SU-DHL-6 (cell line): Measurements from ENCODE around the gene CTNNA2.

ENCODE experiments used
- H2AFZ ChIP-seq: fragments of 200-600 bp; sonication (generic); 2 replicates; pipeline ENCODE4 v1.6.1; 2014; ENCODE audit warnings: low read depth, mild to moderate bottlenecking, moderate library complexity, mixed read lengths, antibody characterized with exemption, low read length; ENCODE audit not compliant: severe bottlenecking
- H3F3A ChIP-seq: fragments of 200-600 bp; shearing (Covaris generic); 2 replicates; pipeline ENCODE4 v1.6.0; 2016; ENCODE audit warnings: antibody characterized with exemption, mild to moderate bottlenecking; ENCODE audit not compliant: insufficient read depth
- H3K27ac ChIP-seq: fragments of 200-600 bp; sonication (generic); 2 replicates; pipeline ENCODE4 v1.5.1; 2016; ENCODE audit warnings: low read depth, mild to moderate bottlenecking, low read length, moderate library complexity, mixed read lengths
- H3K27me3 ChIP-seq: fragments of 200-600 bp; sonication (generic), shearing (Covaris generic); 2 replicates; pipeline ENCODE4 v1.6.0; 2014; ENCODE audit warnings: mild to moderate bottlenecking, low read length
- H3K36me3 ChIP-seq: fragments of 200-600 bp; sonication (generic); 2 replicates; pipeline ENCODE4 v1.6.1; 2014; ENCODE audit warnings: mild to moderate bottlenecking, low read length, mixed read lengths
- H3K4me2 ChIP-seq: fragments of 300-600, 200-600 bp; shearing (Covaris generic), sonication (generic); 2 replicates; pipeline ENCODE4 v1.6.0; 2014; ENCODE audit warnings: low read length, low read depth, mild to moderate bottlenecking; ENCODE audit not compliant: poor library complexity, severe bottlenecking
- H3K4me3 ChIP-seq: fragments of 200-600 bp; sonication (generic); 2 replicates; pipeline ENCODE4 v1.5.1; 2014; ENCODE audit warnings: antibody characterized with exemption, low read length, mild to moderate bottlenecking, mixed read lengths; ENCODE audit not compliant: insufficient read depth, poor library complexity, severe bottlenecking
- H3K79me2 ChIP-seq: fragments of 200-600 bp; sonication (generic); 2 replicates; pipeline ENCODE4 v1.6.1; 2014; ENCODE audit warnings: mild to moderate bottlenecking, low read length, moderate library complexity; ENCODE audit not compliant: insufficient read depth
- H3K9ac ChIP-seq: fragments of 200-600 bp; sonication (generic); 2 replicates; pipeline ENCODE4 v1.7.0; 2014; ENCODE audit warnings: mild to moderate bottlenecking, low read length
- H3K9me2 ChIP-seq: fragments of 200-600 bp; sonication (generic); replicated peaks from 2 replicates; pipeline ENCODE4 v1.6.1; 2014; ENCODE audit warnings: low read length; ENCODE audit not compliant: insufficient read depth
- H3K9me3 ChIP-seq: fragments of 200-600 bp; sonication (generic); 2 replicates; pipeline ENCODE4 v1.6.1; 2014; ENCODE audit warnings: low read length, mixed read lengths; ENCODE audit not compliant: insufficient read depth
- H4K20me1 ChIP-seq: fragments of 200-600 bp; sonication (generic); 2 replicates; pipeline ENCODE4 v1.6.1; 2014; ENCODE audit warnings: low read depth, mild to moderate bottlenecking, antibody characterized with exemption, low read length, moderate library complexity, mixed read lengths
- CTCF ChIP-seq: fragments of 200-600 bp; sonication (generic); IDR thresholded peaks from one replicate; pipeline ENCODE4 v1.5.1; 2017; ENCODE audit warnings: antibody characterized with exemption, mild to moderate bottlenecking, low read length, moderate library complexity; ENCODE audit not compliant: insufficient read depth, poor library complexity, severe bottlenecking
- EZH2phosphoT487 ChIP-seq: fragments of 200-600 bp; sonication (generic), shearing (Covaris generic); conservative IDR thresholded peaks from 2 replicates; pipeline ENCODE4 v1.6.1; 2018; ENCODE audit warnings: mild to moderate bottlenecking, antibody characterized with exemption, low read length, moderate library complexity, mixed read lengths

Gene CTNNA2

GRCh38 chr2:79952616-79953015 lies 439.8 kb downstream of the CTNNA2 start:
- Histone ChIP-seq H3K9ac (no peak overlapping the region), H3K27ac (no peak overlapping the region), H3K4me3 (no peak overlapping the region), H3K27me3 (no peaks in the 10 kb centered on the region), H3F3A (no peaks in the 10 kb centered on the region), H3K9me3 (no peaks in the 10 kb centered on the region), H3K79me2 (no peaks in the 10 kb centered on the region), H4K20me1 (no peaks in the 10 kb centered on the region), H3K36me3 (no peaks in the 10 kb centered on the region), H3K9me2 (no peaks in the 10 kb centered on the region; the same call in 1 of the 2 replicates), H3K4me2 (no peak overlapping the region), H2AFZ (no peak overlapping the region)
- TF ChIP-seq EZH2phosphoT487, result no peak
- no peak for TF ChIP-seq CTCF

- no peaks in the 10 kb centered on the region for H3K9me3 ChIP-seq
- no peaks in the 10 kb centered on the region for H3F3A ChIP-seq
- no peak overlapping the region for H3K4me2 ChIP-seq
- H3K27me3 ChIP-seq, result no peaks in the 10 kb centered on the region
- no peak overlapping the region for H3K9ac ChIP-seq
- no peak overlapping the region for H2AFZ ChIP-seq
- no peak overlapping the region for H3K4me3 ChIP-seq
- H4K20me1 ChIP-seq, result no peaks in the 10 kb centered on the region
- H3K27ac ChIP-seq, result no peak overlapping the region
- H3K9me2 ChIP-seq, result no peaks in the 10 kb centered on the region
- no peaks in the 10 kb centered on the region for H3K79me2 ChIP-seq
- TF ChIP-seq CTCF, result no peak
- no peak for TF ChIP-seq EZH2phosphoT487
- H3K36me3 ChIP-seq, result no peaks in the 10 kb centered on the region
These were observed 447.2 kb downstream of the CTNNA2 start for GRCh38 chr2:79960035-79960434.

DNA sequence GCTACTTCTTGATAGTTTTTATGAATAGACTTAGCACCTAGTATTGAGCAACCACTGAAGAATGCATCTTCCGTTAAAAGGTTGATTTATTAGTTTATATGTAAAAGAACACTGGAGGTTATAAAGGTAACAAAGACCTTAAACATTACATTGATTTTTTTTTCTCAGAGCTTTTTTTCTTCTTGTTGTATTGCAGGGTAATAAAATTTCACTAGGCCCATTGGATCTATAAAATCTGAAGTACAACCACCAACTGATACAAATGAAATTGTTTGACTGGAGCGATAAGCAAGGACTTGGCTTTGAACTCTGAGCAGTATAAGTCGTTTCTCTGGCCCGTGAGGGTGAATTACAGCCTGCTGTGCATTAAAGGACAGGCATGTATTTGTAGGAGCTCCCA lies 447.7 kb downstream of the CTNNA2 start:
- Histone ChIP-seq H3K36me3 (no peaks in the 10 kb centered on the region), H3K4me2 (no peak overlapping the region), H3K27me3 (no peaks in the 10 kb centered on the region), H3K9me2 (no peaks in the 10 kb centered on the region), H3K79me2 (no peaks in the 10 kb centered on the region), H2AFZ (no peak overlapping the region), H3F3A (no peaks in the 10 kb centered on the region), H3K4me3 (no peak overlapping the region), H3K27ac (no peak overlapping the region), H3K9me3 (no peaks in the 10 kb centered on the region), H3K9ac (no peak overlapping the region), H4K20me1 (no peaks in the 10 kb centered on the region)
- no peak for TF ChIP-seq EZH2phosphoT487
- TF ChIP-seq CTCF, result no peak

- Histone ChIP-seq H4K20me1 (no peaks in the 10 kb centered on the region), H3K9me2 (no peaks in the 10 kb centered on the region), H3K27me3 (no peaks in the 10 kb centered on the region), H3K4me3 (no peak overlapping the region), H3K9me3 (no peaks in the 10 kb centered on the region), H2AFZ (no peak overlapping the region), H3K79me2 (no peaks in the 10 kb centered on the region), H3K9ac (no peak overlapping the region), H3K27ac (no peak overlapping the region), H3K4me2 (no peak overlapping the region), H3K36me3 (no peaks in the 10 kb centered on the region), H3F3A (no peaks in the 10 kb centered on the region)
- no peak for TF ChIP-seq CTCF
- TF ChIP-seq EZH2phosphoT487, result no peak
These were observed 452.1 kb downstream of the CTNNA2 start for GRCh38 chr2:79964966-79965365.
